Nephron progenitor cell (in vitro differentiated cells): ENCODE results near the gene CENPA.

ENCODE experiments used
- DNase-seq: peaks from one replicate; pipeline ENCODE4 v3.0.0; 2021
- H3K27ac Mint-ChIP-seq: 2 replicates; pipeline ENCODE4 v1.8.0; 2021; ENCODE audit warnings: mild to moderate bottlenecking, moderate library complexity, mixed read lengths
- H3K27me3 Mint-ChIP-seq: 2 replicates; pipeline ENCODE4 v1.8.0; 2021; ENCODE audit warnings: mild to moderate bottlenecking, low read depth, mixed read lengths; ENCODE audit not compliant: poor library complexity
- H3K36me3 Mint-ChIP-seq: 2 replicates; pipeline ENCODE4 v1.8.0; 2021; ENCODE audit warnings: low read depth, mixed read lengths
- H3K4me1 Mint-ChIP-seq: 2 replicates; pipeline ENCODE4 v1.8.0; 2021; ENCODE audit warnings: mixed read lengths
- H3K4me3 Mint-ChIP-seq: 2 replicates; pipeline ENCODE4 v1.8.0; 2021; ENCODE audit warnings: mild to moderate bottlenecking, moderate library complexity, mixed read lengths
- H3K9me3 Mint-ChIP-seq: 2 replicates; pipeline ENCODE4 v1.8.0; 2021; ENCODE audit warnings: mild to moderate bottlenecking, moderate library complexity, mixed read lengths
- CTCF ChIP-seq: fragments of 200-600 bp; sonication (generic); IDR thresholded peaks from 2 replicates; pipeline ENCODE4 v1.5.0; 2021; ENCODE audit warnings: antibody characterized with exemption

The CENPA gene

GRCh38 chr2:26816893-26817292 lies 31.0 kb downstream of the CENPA start:
- no peak for DNase-seq
- TF ChIP-seq CTCF, result no peak
- Mint-ChIP-seq H3K9me3 (peaks cover 6% of the 10 kb centered on the region), H3K27me3 (peaks cover 33% of the 10 kb centered on the region), H3K4me3 (no peak overlapping the region), H3K36me3 (no peaks in the 10 kb centered on the region), H3K27ac (no peak overlapping the region), H3K4me1 (peaks cover 29% of the 10 kb centered on the region)

- TF ChIP-seq CTCF, result no peak
- no peak for DNase-seq
- peaks cover 33% of the 10 kb centered on the region for H3K27me3 Mint-ChIP-seq
- H3K4me1 Mint-ChIP-seq, result peaks cover 17% of the 10 kb centered on the region
- H3K27ac Mint-ChIP-seq, result no peak overlapping the region
- H3K4me3 Mint-ChIP-seq, result no peak overlapping the region
- peaks cover 6% of the 10 kb centered on the region for H3K9me3 Mint-ChIP-seq
- no peaks in the 10 kb centered on the region for H3K36me3 Mint-ChIP-seq
Measured at GRCh38 chr2:26818255-26818654, 32.4 kb downstream of the CENPA start.

- Mint-ChIP-seq H3K4me3 (no peak overlapping the region), H3K27ac (no peak overlapping the region), H3K4me1 (peaks cover 17% of the 10 kb centered on the region), H3K27me3 (peaks cover 33% of the 10 kb centered on the region), H3K9me3 (peaks cover 6% of the 10 kb centered on the region), H3K36me3 (no peaks in the 10 kb centered on the region)
- DNase-seq, result no peak
- no peak for TF ChIP-seq CTCF
Measured at GRCh38 chr2:26818972-26819371, 33.1 kb downstream of the CENPA start.

GRCh38 chr2:26820932-26821331 lies 35.1 kb downstream of the CENPA start:
- H3K9me3 Mint-ChIP-seq, result no peaks in the 10 kb centered on the region
- peaks cover 8% of the 10 kb centered on the region for H3K4me1 Mint-ChIP-seq
- no peak overlapping the region for H3K4me3 Mint-ChIP-seq
- H3K27me3 Mint-ChIP-seq, result peaks cover 38% of the 10 kb centered on the region
- no peaks in the 10 kb centered on the region for H3K36me3 Mint-ChIP-seq
- H3K27ac Mint-ChIP-seq, result no peak overlapping the region
- TF ChIP-seq CTCF, result no peak
- no peak for DNase-seq

- Mint-ChIP-seq H3K4me1 (no peaks in the 10 kb centered on the region), H3K27me3 (peaks cover 34% of the 10 kb centered on the region), H3K27ac (no peak overlapping the region), H3K4me3 (no peak overlapping the region), H3K9me3 (no peaks in the 10 kb centered on the region), H3K36me3 (no peaks in the 10 kb centered on the region)
- TF ChIP-seq CTCF, result no peak
- no peak for DNase-seq
Measured at GRCh38 chr2:26822877-26823276, 37.0 kb downstream of the CENPA start.

GRCh38 chr2:26838121-26838906 lies 52.5 kb downstream of the CENPA start:
- H3K4me1 Mint-ChIP-seq, result peaks cover 1% of the 10 kb centered on the region
- no peak overlapping the region for H3K4me3 Mint-ChIP-seq
- H3K27ac Mint-ChIP-seq, result no peak overlapping the region
- no peak for TF ChIP-seq CTCF
- no peaks in the 10 kb centered on the region for H3K36me3 Mint-ChIP-seq
- DNase-seq, result no peak
- peaks cover 54% of the 10 kb centered on the region for H3K27me3 Mint-ChIP-seq
- H3K9me3 Mint-ChIP-seq, result no peaks in the 10 kb centered on the region
